SK-N-SH treated with all-trans-retinoic acid at 6 μM for 48 hours (cell line): Measurements from ENCODE around the gene TTC31.

Experiments used
- ATAC-seq: fragments of 200-7000 bp; cut with Tn5 transposase; 3 replicates; pipeline ENCODE4 v1.9.1; 2020; ENCODE audit warnings: mild to moderate bottlenecking, moderate library complexity
- ARNTL ChIP-seq: fragments of 450-650 bp; formaldehyde crosslinking; IDR thresholded peaks from 2 replicates; pipeline ENCODE4 v1.5.0; 2020; ENCODE audit warnings: low read depth, mild to moderate bottlenecking, moderate library complexity, borderline replicate concordance
- BACH2 ChIP-seq: fragments of 250-450 bp; sonication (Bioruptor Pico); IDR thresholded peaks from 2 replicates; pipeline ENCODE4 v1.9.0; 2021; ENCODE audit warnings: mild to moderate bottlenecking, borderline replicate concordance
- CSDC2 ChIP-seq: fragments of 250-450 bp; sonication (Bioruptor Pico); IDR thresholded peaks from 2 replicates; pipeline ENCODE4 v1.5.0; 2020; ENCODE audit warnings: mild to moderate bottlenecking, moderate library complexity
- GLIS3 ChIP-seq: fragments of 250-450 bp; sonication (Bioruptor Pico); IDR thresholded peaks from 2 replicates; pipeline ENCODE4 v1.5.0; 2020; ENCODE audit warnings: mild to moderate bottlenecking, moderate library complexity
- OSR1 ChIP-seq: fragments of 250-450 bp; sonication (Bioruptor Pico); IDR thresholded peaks from 2 replicates; pipeline ENCODE4 v1.8.0; 2022; ENCODE audit warnings: moderate library complexity, mild to moderate bottlenecking, inconsistent platforms
- PATZ1 ChIP-seq: fragments of 250-450 bp; sonication (Bioruptor Pico); IDR thresholded peaks from 2 replicates; pipeline ENCODE4 v1.8.0; 2020; ENCODE audit warnings: mild to moderate bottlenecking, moderate library complexity, borderline replicate concordance
- POU6F1 ChIP-seq: fragments of 250-450 bp; sonication (Bioruptor Pico); IDR thresholded peaks from 2 replicates; pipeline ENCODE4 v1.8.0; 2021; ENCODE audit warnings: low read depth, mild to moderate bottlenecking, moderate library complexity, borderline replicate concordance
- RARB ChIP-seq: fragments of 250-450 bp; sonication (Bioruptor Pico); IDR thresholded peaks from 2 replicates; pipeline ENCODE4 v1.8.0; 2021; ENCODE audit warnings: mild to moderate bottlenecking, moderate library complexity
- SNAI2 ChIP-seq: fragments of 250-450 bp; sonication (Bioruptor Pico); IDR thresholded peaks from 2 replicates; pipeline ENCODE4 v1.5.0; 2020; ENCODE audit warnings: mild to moderate bottlenecking, moderate library complexity
- TCF4 ChIP-seq: fragments of 250-450 bp; sonication (Bioruptor Pico); IDR thresholded peaks from 2 replicates; pipeline ENCODE4 v1.8.0; 2021; ENCODE audit warnings: mild to moderate bottlenecking, moderate library complexity, borderline replicate concordance
- TOX ChIP-seq: fragments of 250-450 bp; sonication (Bioruptor Pico); IDR thresholded peaks from 2 replicates; pipeline ENCODE4 v1.8.0; 2021; ENCODE audit warnings: mild to moderate bottlenecking, moderate library complexity, borderline replicate concordance
- ZC3H10 ChIP-seq: fragments of 250-450 bp; sonication (Bioruptor Pico); IDR thresholded peaks from 2 replicates; pipeline ENCODE4 v1.5.1; 2021; ENCODE audit warnings: mild to moderate bottlenecking, moderate library complexity
- ZFP3 ChIP-seq: fragments of 250-450 bp; sonication (Bioruptor Pico); IDR thresholded peaks from 2 replicates; pipeline ENCODE4 v1.5.0; 2020; ENCODE audit warnings: mild to moderate bottlenecking, moderate library complexity
- ZFP30 ChIP-seq: fragments of 450-650 bp; formaldehyde crosslinking; IDR thresholded peaks from 2 replicates; pipeline ENCODE4 v1.5.0; 2022; ENCODE audit warnings: mild to moderate bottlenecking, moderate library complexity
- ZNF565 ChIP-seq: fragments of 450-650 bp; formaldehyde crosslinking; conservative IDR thresholded peaks from 2 replicates; pipeline ENCODE4 v1.5.0; 2020; ENCODE audit warnings: low read depth, mild to moderate bottlenecking, moderate library complexity
- ZNF70 ChIP-seq: fragments of 450-650 bp; formaldehyde crosslinking; IDR thresholded peaks from 2 replicates; pipeline ENCODE4 v1.5.0; 2020; ENCODE audit warnings: mild to moderate bottlenecking, moderate library complexity
- ZNF8 ChIP-seq: fragments of 450-650 bp; formaldehyde crosslinking; IDR thresholded peaks from 2 replicates; pipeline ENCODE4 v1.5.0; 2020; ENCODE audit warnings: mild to moderate bottlenecking, moderate library complexity
- TF ChIP-seq, protein P1 (sequence below): fragments of 250-450 bp; sonication (Bioruptor Pico); IDR thresholded peaks from 2 replicates; pipeline ENCODE4 v1.5.0; 2020; ENCODE audit warnings: mild to moderate bottlenecking, moderate library complexity
- TF ChIP-seq, protein P2 (sequence below): fragments of 250-450 bp; sonication (Bioruptor Pico); IDR thresholded peaks from 2 replicates; pipeline ENCODE4 v1.5.1; 2021; ENCODE audit warnings: mild to moderate bottlenecking, moderate library complexity

TTC31 gene

DNA sequence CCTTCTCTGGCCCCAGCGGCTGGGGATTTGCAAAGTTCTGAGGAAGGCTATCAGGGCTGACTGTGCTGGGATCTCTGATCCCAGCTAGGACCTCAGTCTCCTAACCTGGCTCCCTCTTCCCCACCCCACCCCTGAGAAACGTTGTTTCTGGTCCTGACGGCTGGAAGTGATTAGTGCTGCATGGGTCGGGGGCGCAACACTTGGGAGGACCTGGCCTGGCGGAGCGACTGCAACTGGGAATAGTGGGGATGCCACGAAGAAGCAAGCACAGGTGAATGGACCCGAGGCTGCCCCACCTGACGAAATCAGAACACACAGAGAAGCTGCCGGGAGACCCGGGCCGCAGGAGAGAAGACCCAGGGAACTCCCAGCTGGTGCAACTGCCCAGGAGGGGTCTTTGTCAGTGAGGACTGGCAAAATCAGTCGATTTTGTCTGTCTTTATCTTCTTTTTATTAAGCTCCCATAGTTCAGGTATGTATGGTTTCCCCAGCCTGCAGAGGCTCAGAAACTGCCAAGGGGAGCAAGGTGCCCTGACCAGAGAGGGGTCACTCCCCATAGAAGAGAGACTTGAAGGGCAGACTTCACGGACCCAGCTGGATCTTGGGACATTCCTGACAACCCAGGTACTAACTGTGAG is 17.2 kb downstream of the TTC31 start:
- TF ChIP-seq ZC3H10 (CRISPR knock-in tag) (no peak), TOX (no peak), ZNF565 (CRISPR knock-in tag) (no peak), RARB (CRISPR knock-in tag) (no peak)
- TF ChIP-seq, protein P1, sequence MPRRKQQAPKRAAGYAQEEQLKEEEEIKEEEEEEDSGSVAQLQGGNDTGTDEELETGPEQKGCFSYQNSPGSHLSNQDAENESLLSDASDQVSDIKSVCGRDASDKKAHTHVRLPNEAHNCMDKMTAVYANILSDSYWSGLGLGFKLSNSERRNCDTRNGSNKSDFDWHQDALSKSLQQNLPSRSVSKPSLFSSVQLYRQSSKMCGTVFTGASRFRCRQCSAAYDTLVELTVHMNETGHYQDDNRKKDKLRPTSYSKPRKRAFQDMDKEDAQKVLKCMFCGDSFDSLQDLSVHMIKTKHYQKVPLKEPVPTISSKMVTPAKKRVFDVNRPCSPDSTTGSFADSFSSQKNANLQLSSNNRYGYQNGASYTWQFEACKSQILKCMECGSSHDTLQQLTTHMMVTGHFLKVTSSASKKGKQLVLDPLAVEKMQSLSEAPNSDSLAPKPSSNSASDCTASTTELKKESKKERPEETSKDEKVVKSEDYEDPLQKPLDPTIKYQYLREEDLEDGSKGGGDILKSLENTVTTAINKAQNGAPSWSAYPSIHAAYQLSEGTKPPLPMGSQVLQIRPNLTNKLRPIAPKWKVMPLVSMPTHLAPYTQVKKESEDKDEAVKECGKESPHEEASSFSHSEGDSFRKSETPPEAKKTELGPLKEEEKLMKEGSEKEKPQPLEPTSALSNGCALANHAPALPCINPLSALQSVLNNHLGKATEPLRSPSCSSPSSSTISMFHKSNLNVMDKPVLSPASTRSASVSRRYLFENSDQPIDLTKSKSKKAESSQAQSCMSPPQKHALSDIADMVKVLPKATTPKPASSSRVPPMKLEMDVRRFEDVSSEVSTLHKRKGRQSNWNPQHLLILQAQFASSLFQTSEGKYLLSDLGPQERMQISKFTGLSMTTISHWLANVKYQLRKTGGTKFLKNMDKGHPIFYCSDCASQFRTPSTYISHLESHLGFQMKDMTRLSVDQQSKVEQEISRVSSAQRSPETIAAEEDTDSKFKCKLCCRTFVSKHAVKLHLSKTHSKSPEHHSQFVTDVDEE (CRISPR knock-in tag): no peak
- no peak for ATAC-seq

DNA sequence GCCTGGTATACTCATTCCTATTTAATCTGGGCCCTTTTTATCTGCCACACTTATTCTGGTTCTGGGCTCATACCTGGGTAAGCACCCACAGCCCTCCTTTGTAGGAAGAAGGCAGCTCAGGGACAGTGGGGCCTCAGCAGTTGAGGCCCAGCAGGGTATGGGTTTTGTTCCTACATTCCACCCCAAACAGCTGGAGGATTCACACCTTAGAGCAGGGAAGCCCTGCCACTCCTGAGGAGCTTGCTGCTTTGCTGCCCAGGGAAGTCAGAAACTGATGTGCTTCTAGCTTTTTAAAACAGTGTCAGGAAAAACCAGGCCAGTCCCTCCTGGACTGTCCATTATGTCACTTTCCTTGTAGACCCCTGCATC is 17.7 kb downstream of the TTC31 start:
- ATAC-seq: no peak

More for the DNA sequence above, 17.7 kb downstream of the TTC31 start:
- TF ChIP-seq ARNTL (CRISPR knock-in tag) (no peak), BACH2 (CRISPR knock-in tag) (no peak), SNAI2 (CRISPR knock-in tag) (no peak), TCF4 (no peak), CSDC2 (no peak), OSR1 (CRISPR knock-in tag) (no peak), PATZ1 (no peak), ZFP30 (CRISPR knock-in tag) (no peak), ZFP3 (CRISPR knock-in tag) (no peak), GLIS3 (no peak), ZC3H10 (CRISPR knock-in tag) (no peak), RARB (CRISPR knock-in tag) (no peak), ZNF8 (CRISPR knock-in tag) (no peak), POU6F1 (CRISPR knock-in tag) (no peak), ZNF70 (CRISPR knock-in tag) (no peak)
- TF ChIP-seq, protein P1 (CRISPR knock-in tag): no peak
- TF ChIP-seq, protein P2, sequence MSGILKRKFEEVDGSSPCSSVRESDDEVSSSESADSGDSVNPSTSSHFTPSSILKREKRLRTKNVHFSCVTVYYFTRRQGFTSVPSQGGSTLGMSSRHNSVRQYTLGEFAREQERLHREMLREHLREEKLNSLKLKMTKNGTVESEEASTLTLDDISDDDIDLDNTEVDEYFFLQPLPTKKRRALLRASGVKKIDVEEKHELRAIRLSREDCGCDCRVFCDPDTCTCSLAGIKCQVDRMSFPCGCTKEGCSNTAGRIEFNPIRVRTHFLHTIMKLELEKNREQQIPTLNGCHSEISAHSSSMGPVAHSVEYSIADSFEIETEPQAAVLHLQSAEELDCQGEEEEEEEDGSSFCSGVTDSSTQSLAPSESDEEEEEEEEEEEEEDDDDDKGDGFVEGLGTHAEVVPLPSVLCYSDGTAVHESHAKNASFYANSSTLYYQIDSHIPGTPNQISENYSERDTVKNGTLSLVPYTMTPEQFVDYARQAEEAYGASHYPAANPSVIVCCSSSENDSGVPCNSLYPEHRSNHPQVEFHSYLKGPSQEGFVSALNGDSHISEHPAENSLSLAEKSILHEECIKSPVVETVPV (CRISPR knock-in tag): no peak
